ENCODE data around the gene DLGAP1. TPM values are rescaled to one million over a fixed set of nuclear protein-coding genes. Genes with fewer than 3 reads are reported as not detected.
A peak's percentile ranks its signal among the peaks of the same experiment; 100 is the strongest.

Gene DLGAP1
- total and polyA plus RNA-seq, 9 donors: 2.0 to 42.7 (median 3.8) TPM

DNA sequence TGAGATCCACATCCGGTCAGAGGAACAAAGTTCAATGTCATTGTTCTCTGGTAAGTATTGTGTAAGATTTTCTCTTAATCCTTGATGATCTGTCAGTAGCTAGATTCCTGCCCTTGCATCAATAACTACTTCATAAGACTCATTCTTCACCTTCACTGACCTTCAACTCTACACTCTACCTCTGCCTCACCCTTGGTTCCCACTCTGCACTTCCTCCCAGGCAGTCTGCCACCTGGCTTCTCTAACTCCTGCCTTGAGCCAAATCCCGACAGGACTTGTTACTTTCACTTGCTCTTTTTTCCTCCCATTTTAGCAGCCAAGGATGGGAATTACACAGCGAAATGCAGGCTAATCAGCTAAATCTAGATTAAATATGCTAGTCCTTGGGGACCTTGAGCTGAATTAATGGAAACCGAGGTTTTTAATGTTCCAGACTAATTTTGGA, 190.7 kb downstream of the DLGAP1 start:
- WGBS, 3 donors: 3 to 8% (median 4%) methylated on average over 4 of the region's 4 CpGs
- Histone ChIP-seq H3K27ac (no peak overlapping the region), H3K4me3 (no peak overlapping the region), H3K9me3 (no peaks in the 10 kb centered on the region), H3K36me3 (no peaks in the 10 kb centered on the region), H3K27me3 (no peaks in the 10 kb centered on the region), H3K4me1 (ENCODE audit: insufficient read depth) (peaks cover 2% of the 10 kb centered on the region)
- no peak for TF ChIP-seq POLR2A (IDR thresholded peaks at IDR 0.05)
- no peak for TF ChIP-seq EP300 (IDR thresholded peaks at IDR 0.05)
- TF ChIP-seq, protein P1, sequence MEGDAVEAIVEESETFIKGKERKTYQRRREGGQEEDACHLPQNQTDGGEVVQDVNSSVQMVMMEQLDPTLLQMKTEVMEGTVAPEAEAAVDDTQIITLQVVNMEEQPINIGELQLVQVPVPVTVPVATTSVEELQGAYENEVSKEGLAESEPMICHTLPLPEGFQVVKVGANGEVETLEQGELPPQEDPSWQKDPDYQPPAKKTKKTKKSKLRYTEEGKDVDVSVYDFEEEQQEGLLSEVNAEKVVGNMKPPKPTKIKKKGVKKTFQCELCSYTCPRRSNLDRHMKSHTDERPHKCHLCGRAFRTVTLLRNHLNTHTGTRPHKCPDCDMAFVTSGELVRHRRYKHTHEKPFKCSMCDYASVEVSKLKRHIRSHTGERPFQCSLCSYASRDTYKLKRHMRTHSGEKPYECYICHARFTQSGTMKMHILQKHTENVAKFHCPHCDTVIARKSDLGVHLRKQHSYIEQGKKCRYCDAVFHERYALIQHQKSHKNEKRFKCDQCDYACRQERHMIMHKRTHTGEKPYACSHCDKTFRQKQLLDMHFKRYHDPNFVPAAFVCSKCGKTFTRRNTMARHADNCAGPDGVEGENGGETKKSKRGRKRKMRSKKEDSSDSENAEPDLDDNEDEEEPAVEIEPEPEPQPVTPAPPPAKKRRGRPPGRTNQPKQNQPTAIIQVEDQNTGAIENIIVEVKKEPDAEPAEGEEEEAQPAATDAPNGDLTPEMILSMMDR (IDR thresholded peaks at IDR 0.05): no peak
- DNase-seq: peak; percentile 18 to 71 (median 59)
- intact Hi-C loops (cut with DNase I): no loop called here

DNA sequence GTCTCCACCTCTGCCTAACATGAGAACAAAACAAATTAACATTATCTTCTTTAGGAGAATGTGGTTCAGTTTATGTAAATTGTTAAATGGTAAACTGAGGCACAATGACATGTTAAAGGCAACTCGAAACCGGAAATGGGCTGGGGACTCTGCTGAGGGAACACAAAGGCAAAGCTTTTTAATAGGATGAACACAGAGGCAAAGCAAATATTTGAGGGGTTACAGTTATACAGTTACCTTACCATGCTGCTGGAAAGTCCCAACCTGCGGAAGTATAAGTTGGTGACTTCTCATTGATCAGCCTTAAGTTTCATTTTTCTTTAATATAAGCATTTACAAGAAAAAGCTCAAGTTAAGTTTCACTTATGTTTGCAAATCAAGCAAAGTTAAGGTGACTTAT, 195.0 kb downstream of the DLGAP1 start:
- Histone ChIP-seq H3K4me3 (no peak overlapping the region), H3K27ac (no peak overlapping the region), H3K9me3 (no peaks in the 10 kb centered on the region), H3K36me3 (no peaks in the 10 kb centered on the region), H3K27me3 (no peaks in the 10 kb centered on the region), H3K4me1 (ENCODE audit: insufficient read depth) (peaks cover 2% of the 10 kb centered on the region)
- intact Hi-C loops (cut with DNase I): no loop called here
- 93 to 95% (median 94%) methylated on average over 3 of the region's 3 CpGs for WGBS, 3 donors
- no peak for DNase-seq
- TF ChIP-seq EP300 (IDR thresholded peaks at IDR 0.05) (no peak), POLR2A (IDR thresholded peaks at IDR 0.05) (no peak)
- TF ChIP-seq, protein P1 (IDR thresholded peaks at IDR 0.05): no peak

DNA sequence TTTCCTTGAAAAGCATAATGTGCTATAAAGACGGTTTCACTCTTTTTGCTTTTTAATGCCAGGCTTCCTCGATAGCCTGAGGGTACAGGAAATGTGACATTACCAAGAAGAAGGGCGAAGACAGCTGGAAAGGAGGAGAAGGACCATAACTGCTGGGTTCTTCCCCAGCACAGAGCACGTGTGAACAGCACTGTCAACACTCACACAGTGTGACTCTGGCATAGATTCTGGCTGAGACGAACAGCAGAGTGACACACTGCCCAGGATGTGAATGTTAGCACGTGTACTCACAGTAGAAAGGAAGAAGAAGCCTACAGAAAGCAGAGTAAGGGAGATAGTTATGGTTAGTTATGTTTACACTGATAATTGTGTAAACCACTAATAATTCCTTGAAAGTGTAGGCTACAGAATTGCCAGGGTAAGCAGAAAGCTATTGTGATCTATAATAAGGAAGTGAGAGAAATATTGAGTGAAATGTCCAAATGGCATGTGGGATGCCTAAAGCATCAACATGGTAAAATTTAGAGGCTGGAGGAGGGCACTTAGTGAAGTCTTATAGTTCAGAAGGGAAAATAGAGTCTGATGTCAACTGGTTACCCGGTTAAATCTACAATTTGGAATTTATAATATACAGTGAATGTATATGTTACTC, 198.2 kb downstream of the DLGAP1 start:
- intact Hi-C loops (cut with DNase I): no loop called here
- no peaks in the 10 kb centered on the region for H3K27me3 ChIP-seq
- 66 to 75% (median 72%) methylated on average over 7 of the region's 7 CpGs for WGBS, 3 donors

DNA sequence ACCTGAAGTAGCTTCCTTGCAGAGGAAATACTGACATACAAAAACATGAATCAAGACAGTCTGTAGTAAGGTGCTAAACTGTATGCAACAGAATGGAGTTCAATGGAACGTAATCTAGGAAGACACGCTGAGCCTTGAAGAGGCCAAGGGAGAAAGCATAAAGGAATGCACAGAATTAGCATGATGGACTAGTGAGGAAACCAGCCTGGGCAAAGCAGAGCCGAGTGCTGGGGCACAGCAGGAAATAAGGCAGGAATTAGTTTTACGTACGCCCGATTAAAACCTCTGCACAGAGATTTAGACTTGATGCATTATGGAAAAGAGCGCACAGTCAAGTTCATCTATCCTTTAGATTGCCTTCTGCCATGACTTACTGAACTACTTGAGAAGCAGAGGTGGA, 200.3 kb downstream of the DLGAP1 start:
- H3K9me3 ChIP-seq: no peaks in the 10 kb centered on the region
- no peak for DNase-seq
- H3K27ac ChIP-seq: no peak overlapping the region
- H3K36me3 ChIP-seq: no peaks in the 10 kb centered on the region
- no peaks in the 10 kb centered on the region for H3K4me1 ChIP-seq (ENCODE audit: insufficient read depth)
- intact Hi-C loops (cut with DNase I): no loop called here
- TF ChIP-seq POLR2A (IDR thresholded peaks at IDR 0.05) (no peak), EP300 (IDR thresholded peaks at IDR 0.05) (no peak)
- TF ChIP-seq, protein P1 (IDR thresholded peaks at IDR 0.05): no peak
- H3K27me3 ChIP-seq: no peaks in the 10 kb centered on the region
- no peak overlapping the region for H3K4me3 ChIP-seq
- WGBS, 3 donors: 86 to 91% (median 88%) methylated on average over 7 of the region's 7 CpGs

More for the DNA sequence above, 198.2 kb downstream of the DLGAP1 start:
- no peaks in the 10 kb centered on the region for H3K4me1 ChIP-seq (ENCODE audit: insufficient read depth)
- no peak for DNase-seq
- no peaks in the 10 kb centered on the region for H3K9me3 ChIP-seq
- H3K4me3 ChIP-seq: no peak overlapping the region
- TF ChIP-seq EP300 (IDR thresholded peaks at IDR 0.05) (no peak), POLR2A (IDR thresholded peaks at IDR 0.05) (no peak)
- TF ChIP-seq, protein P1 (IDR thresholded peaks at IDR 0.05): no peak
- H3K27ac ChIP-seq: no peak overlapping the region
- no peaks in the 10 kb centered on the region for H3K36me3 ChIP-seq
